K562 (cell line): ENCODE measurements around the gene TAF4. TPM values are rescaled to one million over a fixed set of nuclear protein-coding genes. Genes with fewer than 3 reads are reported as not detected.

Experiments used
- ATAC-seq: fragments of 200-7000 bp; cut with Tn5 transposase; 3 replicates; pipeline ENCODE4 v1.9.1; 2020; ENCODE audit warnings: moderate library complexity
- BruUV-seq: library from RNA; stranded (reverse); fragments of 400-500 nt; replicated peaks from 2 replicates; lab custom pipeline; 2021; lab: Mats Ljungman, UMichigan
- CTCF ChIA-PET: fragments of 300-600 bp; formaldehyde crosslinking; extraction: SDS; loops from one replicate; lab custom pipeline; 2021; ENCODE audit warnings: low intra/inter-chr PET ratio; lab: Yijun Ruan, JAX
- POLR2A ChIA-PET: fragments of 300-600, 350-650 bp; sonication (Branson Sonifier 250); formaldehyde crosslinking; extraction: SDS; loops from one replicate; lab custom pipeline; 2021; ENCODE audit warnings: antibody characterized with exemption, inconsistent platforms; lab: Yijun Ruan, JAX
- DNase-seq, 4 experiments: peaks; one replicate each; pipeline versions ENCODE4 v3.0.0 to v3.0.0-alpha.2; 2011 to 2018; ENCODE audit warnings: low spot score in 3 of 4, mixed read lengths in 3 of 4; ENCODE audit errors: extremely low read depth in 1 of 4
- FAIRE-seq: peaks from 2 replicates; lab custom pipeline; 2011; peaks lifted over from hg19 to GRCh38; lab: Jason Lieb, UNC
- H2AFZ ChIP-seq: 2 replicates; pipeline ENCODE4 v1.6.0; 2011; ENCODE audit warnings: low read depth, low read length, control low read depth, inconsistent platforms
- H3K27ac ChIP-seq: fragments of 200-600 bp; 3 replicates; pipeline ENCODE4 v1.8.0; 2011; ENCODE audit warnings: low read depth, mild to moderate bottlenecking, control low read depth, inconsistent platforms, low read length, moderate library complexity, mixed read lengths; ENCODE audit errors: extremely low read depth
- H3K27me3 ChIP-seq, 2 experiments: fragments of 300-600 bp in 1 of 2; 2 replicates in 1 of 2; 3 replicates in 1 of 2; pipeline versions ENCODE4 v1.6.0 to v1.8.0; 2011; ENCODE audit warnings: inconsistent platforms in 2 of 2, low read length in 2 of 2, mild to moderate bottlenecking in 1 of 2, mixed read lengths in 1 of 2, moderate library complexity in 1 of 2; ENCODE audit not compliant: control insufficient read depth in 2 of 2, insufficient read depth in 2 of 2
- H3K36me3 ChIP-seq: fragments of 300-600 bp; 3 replicates; pipeline ENCODE4 v1.8.0; 2011; ENCODE audit warnings: mild to moderate bottlenecking, low read length, inconsistent platforms; ENCODE audit not compliant: control insufficient read depth, insufficient read depth
- H3K4me1 ChIP-seq, 2 experiments: fragments of 200-600 bp in 1 of 2; replicated peaks in 1 of 2; 2 replicates in 1 of 2; 3 replicates in 1 of 2; pipeline versions ENCODE4 v1.5.1 to v1.8.0; 2011; ENCODE audit warnings: inconsistent platforms in 2 of 2, low read length in 2 of 2, mild to moderate bottlenecking in 1 of 2, mixed read lengths in 1 of 2, moderate library complexity in 1 of 2; ENCODE audit not compliant: control insufficient read depth in 2 of 2, insufficient read depth in 2 of 2
- H3K4me2 ChIP-seq: 2 replicates; pipeline ENCODE4 v1.6.1; 2011; ENCODE audit warnings: low read length, control low read depth, inconsistent platforms, mixed read lengths; ENCODE audit not compliant: insufficient read depth
- H3K4me3 ChIP-seq: fragments of 200-600 bp; sonication (generic), shearing (Covaris generic); 2 replicates; pipeline ENCODE4 v1.5.1; 2016; ENCODE audit warnings: control low read depth, inconsistent platforms
- H3K79me2 ChIP-seq: fragments of 200-600 bp; 3 replicates; pipeline ENCODE4 v1.8.0; 2011; ENCODE audit warnings: low read length, inconsistent platforms; ENCODE audit not compliant: control insufficient read depth, insufficient read depth
- H3K9ac ChIP-seq, 2 experiments: 2 replicates each; pipeline versions ENCODE4 v1.6.0 to v1.6.1; 2011; ENCODE audit warnings: low read depth in 2 of 2, low read length in 2 of 2, control low read depth in 1 of 2, inconsistent platforms in 1 of 2, mild to moderate bottlenecking in 1 of 2, mixed read lengths in 1 of 2; ENCODE audit not compliant: insufficient read depth in 1 of 2
- H3K9me1 ChIP-seq: one replicate; pipeline ENCODE4 v1.6.0; 2011; ENCODE audit warnings: inconsistent platforms, mild to moderate bottlenecking, low read length, moderate library complexity; ENCODE audit not compliant: control insufficient read depth, insufficient read depth
- H3K9me3 ChIP-seq: replicated peaks from 2 replicates; pipeline ENCODE4 v1.5.1; 2011; ENCODE audit warnings: low read depth, low read length, inconsistent platforms; ENCODE audit not compliant: control insufficient read depth, insufficient read depth
- H4K20me1 ChIP-seq: replicated peaks from 2 replicates; pipeline ENCODE4 v1.6.1; 2011; ENCODE audit warnings: low read length, inconsistent platforms, mixed read lengths; ENCODE audit not compliant: control insufficient read depth, insufficient read depth
- BRF1 ChIP-seq: IDR thresholded peaks from 3 replicates; pipeline ENCODE4 v1.6.1; 2011; ENCODE audit warnings: borderline replicate concordance, mild to moderate bottlenecking; ENCODE audit not compliant: insufficient read length; ENCODE audit errors: extremely low read depth
- DPF2 ChIP-seq: fragments of 450-650 bp; IDR thresholded peaks from 2 replicates; pipeline ENCODE4 v1.6.1; 2016
- HES1 ChIP-seq: fragments of 450-650 bp; IDR thresholded peaks from 2 replicates; pipeline ENCODE4 v1.6.1; 2016; ENCODE audit warnings: low read depth, mild to moderate bottlenecking, moderate library complexity
- PHF21A ChIP-seq: fragments of 450-650 bp; IDR thresholded peaks from 2 replicates; pipeline ENCODE4 v1.6.1; 2017; ENCODE audit warnings: low read depth, borderline replicate concordance
- RBM39 ChIP-seq: fragments of 200-400 bp; formaldehyde crosslinking; optimal IDR thresholded peaks from 2 replicates; pipeline ENCODE3; 2018; ENCODE audit warnings: low read depth, low read length
- TFAP4 ChIP-seq: sonication (generic); formaldehyde crosslinking; IDR thresholded peaks from 2 replicates; pipeline ENCODE4 v1.8.0; 2022; ENCODE audit warnings: missing genetic modification reagents, mild to moderate bottlenecking, moderate library complexity, borderline replicate concordance
- TRIM24 ChIP-seq, 2 experiments: fragments of 450-650 bp; IDR thresholded peaks; 2 replicates each; pipeline ENCODE4 v1.6.1; 2016
- ZFP91 ChIP-seq: sonication (generic); formaldehyde crosslinking; IDR thresholded peaks from 2 replicates; pipeline ENCODE4 v1.8.0; 2022; ENCODE audit warnings: mild to moderate bottlenecking, missing genetic modification reagents
- ZNF444 ChIP-seq: fragments of 250-450 bp; sonication (Bioruptor Pico); IDR thresholded peaks from 2 replicates; pipeline ENCODE4 v1.4.0; 2020; ENCODE audit warnings: mild to moderate bottlenecking, moderate library complexity
- ZNF507 ChIP-seq: conservative IDR thresholded peaks from 2 replicates; pipeline ENCODE4 v1.6.1; 2017; ENCODE audit warnings: missing genetic modification characterization, missing compliant biosample characterization
- ZNF699 ChIP-seq: fragments of 250-450 bp; sonication (Bioruptor Pico); IDR thresholded peaks from 2 replicates; pipeline ENCODE4 v1.8.0; 2021; ENCODE audit warnings: mild to moderate bottlenecking, moderate library complexity; ENCODE audit not compliant: insufficient replicate concordance
- ZNF75A ChIP-seq: fragments of 450-650 bp; formaldehyde crosslinking; IDR thresholded peaks from 2 replicates; pipeline ENCODE4 v1.4.0; 2020; ENCODE audit warnings: mild to moderate bottlenecking
- ZNF778 ChIP-seq: fragments of 450-650 bp; formaldehyde crosslinking; IDR thresholded peaks from 2 replicates; pipeline ENCODE4 v1.4.0; 2020; ENCODE audit warnings: mild to moderate bottlenecking, moderate library complexity
- WGBS: fragments of 100-300 bp; shearing (Covaris generic); methylation state at CpG from one replicate; pipeline ENCODE4 v1.1.6; 2016; ENCODE audit warnings: low coverage, mixed read lengths; ENCODE audit not compliant: insufficient coverage; ENCODE audit errors: missing lambda C conversion rate; 5-methylcytosine and 5-hydroxymethylcytosine counted together
- in situ Hi-C: fragments of 300-500 bp; cut with MboI; formaldehyde crosslinking; loops from 4 replicates; pipeline ENCODE4 v1.15.0; 2018; ENCODE audit warnings: inconsistent platforms, mixed read lengths
- intact Hi-C: fragments of 100-400 bp; cut with micrococcal nuclease; formaldehyde crosslinking; loops from 2 replicates; pipeline ENCODE4 v1.14.2; 2022
- polyA plus RNA-seq, 8 experiments: library from polyadenylated mRNA; depleted of rRNA in 4 of 8; stranded (reverse) in 5 of 8; unstranded in 3 of 8; fragments of >200 nt; fragmentation: Nextera tagmentation in 2 of 8; fragmentation: Illumina TruSeq in 1 of 8; extraction: Ambion mirVana in 2 of 8; extraction: Trizol in 1 of 8; gene quantifications; 2 replicates each; pipeline versions ENCODE4 v1.2.1 to v1.2.3, GENCODE V29; 2011 to 2014; ENCODE audit warnings: inconsistent platforms in 1 of 8, missing spikeins in 1 of 8
- total RNA-seq, 7 experiments: library from RNA; depleted of rRNA in 6 of 7; stranded (reverse); fragments of >200 nt in 6 of 7; fragmentation: Illumina TruSeq in 2 of 7; extraction: Trizol in 2 of 7; gene quantifications; 2 replicates each; pipeline versions ENCODE4 v1.2.1 to v1.2.3, GENCODE V29; 2011 to 2021; ENCODE audit warnings: low replicate concordance in 1 of 7
- TF ChIP-seq, protein P1 (sequence below): fragments of 250-450 bp; sonication (Bioruptor Pico); IDR thresholded peaks from 2 replicates; pipeline ENCODE4 v1.4.0; 2020

The TAF4 gene
- total and polyA plus RNA-seq, 9 of the 15 experiments (the other 6 are each of a cell fraction or from before 2014, with no cell fraction given) = 0.44 to 28.3 (median 5.6) TPM

GRCh38 chr20:62097881-62098407 is 32.3 kb upstream of the TAF4 start:
- DNase-seq = no peak
- TF ChIP-seq ZNF75A (no peak), TFAP4 (CRISPR knock-in tag) (no peak), ZNF507 (tag) (no peak), HES1 (no peak), TRIM24 (IDR thresholded peaks at IDR 0.05) (no peak), BRF1 (no peak), ZNF444 (CRISPR knock-in tag) (no peak), ZNF699 (CRISPR knock-in tag) (no peak), PHF21A (no peak), DPF2 (no peak), ZFP91 (CRISPR knock-in tag) (no peak), RBM39 (no peak), ZNF778 (CRISPR knock-in tag) (no peak)
- TF ChIP-seq, protein P1, sequence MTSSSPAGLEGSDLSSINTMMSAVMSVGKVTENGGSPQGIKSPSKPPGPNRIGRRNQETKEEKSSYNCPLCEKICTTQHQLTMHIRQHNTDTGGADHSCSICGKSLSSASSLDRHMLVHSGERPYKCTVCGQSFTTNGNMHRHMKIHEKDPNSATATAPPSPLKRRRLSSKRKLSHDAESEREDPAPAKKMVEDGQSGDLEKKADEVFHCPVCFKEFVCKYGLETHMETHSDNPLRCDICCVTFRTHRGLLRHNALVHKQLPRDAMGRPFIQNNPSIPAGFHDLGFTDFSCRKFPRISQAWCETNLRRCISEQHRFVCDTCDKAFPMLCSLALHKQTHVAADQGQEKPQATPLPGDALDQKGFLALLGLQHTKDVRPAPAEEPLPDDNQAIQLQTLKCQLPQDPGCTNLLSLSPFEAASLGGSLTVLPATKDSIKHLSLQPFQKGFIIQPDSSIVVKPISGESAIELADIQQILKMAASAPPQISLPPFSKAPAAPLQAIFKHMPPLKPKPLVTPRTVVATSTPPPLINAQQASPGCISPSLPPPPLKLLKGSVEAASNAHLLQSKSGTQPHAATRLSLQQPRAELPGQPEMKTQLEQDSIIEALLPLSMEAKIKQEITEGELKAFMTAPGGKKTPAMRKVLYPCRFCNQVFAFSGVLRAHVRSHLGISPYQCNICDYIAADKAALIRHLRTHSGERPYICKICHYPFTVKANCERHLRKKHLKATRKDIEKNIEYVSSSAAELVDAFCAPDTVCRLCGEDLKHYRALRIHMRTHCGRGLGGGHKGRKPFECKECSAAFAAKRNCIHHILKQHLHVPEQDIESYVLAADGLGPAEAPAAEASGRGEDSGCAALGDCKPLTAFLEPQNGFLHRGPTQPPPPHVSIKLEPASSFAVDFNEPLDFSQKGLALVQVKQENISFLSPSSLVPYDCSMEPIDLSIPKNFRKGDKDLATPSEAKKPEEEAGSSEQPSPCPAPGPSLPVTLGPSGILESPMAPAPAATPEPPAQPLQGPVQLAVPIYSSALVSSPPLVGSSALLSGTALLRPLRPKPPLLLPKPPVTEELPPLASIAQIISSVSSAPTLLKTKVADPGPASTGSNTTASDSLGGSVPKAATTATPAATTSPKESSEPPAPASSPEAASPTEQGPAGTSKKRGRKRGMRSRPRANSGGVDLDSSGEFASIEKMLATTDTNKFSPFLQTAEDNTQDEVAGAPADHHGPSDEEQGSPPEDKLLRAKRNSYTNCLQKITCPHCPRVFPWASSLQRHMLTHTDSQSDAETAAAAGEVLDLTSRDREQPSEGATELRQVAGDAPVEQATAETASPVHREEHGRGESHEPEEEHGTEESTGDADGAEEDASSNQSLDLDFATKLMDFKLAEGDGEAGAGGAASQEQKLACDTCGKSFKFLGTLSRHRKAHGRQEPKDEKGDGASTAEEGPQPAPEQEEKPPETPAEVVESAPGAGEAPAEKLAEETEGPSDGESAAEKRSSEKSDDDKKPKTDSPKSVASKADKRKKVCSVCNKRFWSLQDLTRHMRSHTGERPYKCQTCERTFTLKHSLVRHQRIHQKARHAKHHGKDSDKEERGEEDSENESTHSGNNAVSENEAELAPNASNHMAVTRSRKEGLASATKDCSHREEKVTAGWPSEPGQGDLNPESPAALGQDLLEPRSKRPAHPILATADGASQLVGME (CRISPR knock-in tag) = no peak
- POLR2A ChIA-PET = no interaction called here
- FAIRE-seq = no peak
- H3K4me1 ChIP-seq = peaks cover 0 to 23% of the 10 kb centered on the region in 2 experiments; a peak in 2 of 5 replicates
- no TSS peak for BruUV-seq
- no peak for ATAC-seq
- peaks cover 66 to 71% of the 10 kb centered on the region in 2 experiments for H3K27me3 ChIP-seq
- H3K9me3 ChIP-seq = no peaks in the 10 kb centered on the region
- H3K9me1 ChIP-seq = no peaks in the 10 kb centered on the region
- H3K9ac ChIP-seq = no peak overlapping the region
- in situ Hi-C loops = no loop called here
- CTCF ChIA-PET = no interaction called here
- intact Hi-C loops = no loop called here
- no peak overlapping the region for H3K27ac ChIP-seq
- H3K79me2 ChIP-seq = no peaks in the 10 kb centered on the region
- no peak overlapping the region for H3K4me2 ChIP-seq
- WGBS = 10% methylated on average over 16 of the region's 16 CpGs
- H4K20me1 ChIP-seq = no peaks in the 10 kb centered on the region
- H3K4me3 ChIP-seq = no peak overlapping the region
- no peak overlapping the region for H2AFZ ChIP-seq
- no peaks in the 10 kb centered on the region for H3K36me3 ChIP-seq
